Thoracic aorta (tissue), 2 donors: ENCODE results near the gene WDR72. TPM values are rescaled to one million over a fixed set of nuclear protein-coding genes. Genes with fewer than 3 reads are reported as not detected.

Source experiments
- ATAC-seq: fragments of 150-250 bp; one replicate; pipeline ENCODE4 v1.8.0; 2017; ENCODE audit warnings: low read depth; ENCODE audit not compliant: insufficient number of reproducible peaks, low FRiP score
- DNase-seq: peaks from one replicate; pipeline ENCODE4 v3.0.0-alpha.2; 2020; ENCODE audit warnings: low spot score
- H3K27ac ChIP-seq, 2 donors: fragments of 200-600 bp; sonication (generic); 1 replicate in 1 of 2; 2 replicates in 1 of 2; pipeline ENCODE4 v1.5.1; 2016; ENCODE audit warnings: mild to moderate bottlenecking in 2 of 2, moderate library complexity in 2 of 2
- H3K27me3 ChIP-seq: fragments of 200-600 bp; sonication (generic); replicated peaks from 2 replicates; pipeline ENCODE4 v1.6.0; 2016; ENCODE audit warnings: mild to moderate bottlenecking; ENCODE audit not compliant: insufficient read depth
- H3K36me3 ChIP-seq: fragments of 200-600 bp; sonication (generic); one replicate; pipeline ENCODE4 v1.5.1; 2016
- H3K4me1 ChIP-seq, 2 donors: fragments of 200-600 bp; sonication (generic); 1 replicate in 1 of 2; 2 replicates in 1 of 2; pipeline versions ENCODE4 v1.5.1 to v1.6.0; 2016; ENCODE audit warnings: low read depth in 2 of 2, mild to moderate bottlenecking in 1 of 2; ENCODE audit not compliant: control insufficient read depth in 1 of 2
- H3K4me3 ChIP-seq: fragments of 200-600 bp; sonication (generic); 2 replicates; pipeline ENCODE4 v1.5.1; 2016; ENCODE audit warnings: mild to moderate bottlenecking
- H3K9me3 ChIP-seq: fragments of 200-600 bp; sonication (generic); 2 replicates; pipeline ENCODE4 v1.5.1; 2016
- CTCF ChIP-seq: fragments of 200-600 bp; sonication (generic); IDR thresholded peaks from one replicate; pipeline ENCODE4 v1.5.1; 2019; ENCODE audit warnings: antibody characterized with exemption
- total RNA-seq, 2 donors: library from RNA; depleted of rRNA; stranded (reverse); fragments of >200 nt; gene quantifications; one replicate each; pipeline versions ENCODE4 v1.1.0 to v1.2.3, GENCODE V29; 2016

The WDR72 gene
- 1 to 10 TPM in 1 of 2 donors, not detected in 1; 2.2 TPM for total RNA-seq

GRCh38 chr15:53759411-53759931, at the start of gene WDR72:
TSS of gene WDR72 (minus strand) at chr15:53759663. CDS start at chr15:53733149, 26,514 bp downstream.
- H3K4me3 ChIP-seq: peak within 1 kb of the TSS; percentile 43
- no peak for TF ChIP-seq CTCF
- DNase-seq: no peak

GRCh38 chr15:53808058-53808706, 48.7 kb upstream of the WDR72 start:
- DNase-seq (no peak), ATAC-seq (no peak)
- peak; percentile 73 for TF ChIP-seq CTCF

More at GRCh38 chr15:53759411-53759931, at the start of gene WDR72:
- Histone ChIP-seq H3K4me1 (no peaks in the 10 kb centered on the region), H3K36me3 (no peaks in the 10 kb centered on the region), H3K9me3 (no peaks in the 10 kb centered on the region), H3K27me3 (no peaks in the 10 kb centered on the region), H3K27ac (no peak within 1 kb of the TSS)
- no peak for ATAC-seq

GRCh38 chr15:53807501-53807900, 48.0 kb upstream of the WDR72 start:
- no peak for TF ChIP-seq CTCF
- no peak for DNase-seq
- Histone ChIP-seq H3K9me3 (no peaks in the 10 kb centered on the region), H3K27me3 (no peaks in the 10 kb centered on the region), H3K4me1 (peaks cover 0 to 13% of the 10 kb centered on the region in 2 donors), H3K4me3 (no peak overlapping the region), H3K27ac (no peak overlapping the region), H3K36me3 (no peaks in the 10 kb centered on the region)
- ATAC-seq: no peak

More at GRCh38 chr15:53808058-53808706, 48.7 kb upstream of the WDR72 start:
- H3K9me3 ChIP-seq: no peaks in the 10 kb centered on the region
- H3K27ac ChIP-seq: no peak overlapping the region
- H3K4me1 ChIP-seq: peaks cover 0 to 13% of the 10 kb centered on the region in 2 donors
- H3K27me3 ChIP-seq: no peaks in the 10 kb centered on the region
- H3K4me3 ChIP-seq: no peak overlapping the region
- no peaks in the 10 kb centered on the region for H3K36me3 ChIP-seq

- H3K4me3 ChIP-seq: no peak overlapping the region
- TF ChIP-seq CTCF: no peak
- no peak for ATAC-seq
Observed at GRCh38 chr15:53802672-53803071, 43.2 kb upstream of the WDR72 start.

GRCh38 chr15:53791581-53791980, 32.1 kb upstream of the WDR72 start:
- H3K4me1 ChIP-seq: no peaks in the 10 kb centered on the region
- no peaks in the 10 kb centered on the region for H3K27me3 ChIP-seq
- no peak overlapping the region for H3K27ac ChIP-seq
- DNase-seq (no peak), ATAC-seq (no peak)
- no peak overlapping the region for H3K4me3 ChIP-seq
- TF ChIP-seq CTCF: no peak
- H3K36me3 ChIP-seq: no peaks in the 10 kb centered on the region
- H3K9me3 ChIP-seq: no peaks in the 10 kb centered on the region

More at GRCh38 chr15:53802672-53803071, 43.2 kb upstream of the WDR72 start:
- no peaks in the 10 kb centered on the region for H3K27me3 ChIP-seq
- no peaks in the 10 kb centered on the region for H3K36me3 ChIP-seq
- no peak overlapping the region for H3K27ac ChIP-seq
- peaks cover 0 to 5% of the 10 kb centered on the region in 2 donors for H3K4me1 ChIP-seq
- no peak for DNase-seq
- no peaks in the 10 kb centered on the region for H3K9me3 ChIP-seq
